Stimulated activated naive B cell treated with anti-CD40 and anti-IgM and Interleukin-4, amounts not matched to agents 10 μg/mL and 1 μg/mL and 100 μg/mL, for 72 hours (primary cell): ENCODE data around the gene TNKS1BP1.

Source experiments
- ATAC-seq, 2 donors: fragments of 150-1000 bp; cut with Tn5 transposase; replicated peaks; 2 replicates each; pipeline ENCODE4 v1.10.0; 2021; ENCODE audit warnings: moderate library complexity in 1 of 2
- DNase-seq: peaks from one replicate; pipeline ENCODE4 v3.0.0; 2021
- H3K27ac Mint-ChIP-seq: one replicate; pipeline ENCODE4 v1.8.0; 2022; ENCODE audit warnings: mild to moderate bottlenecking, mixed read lengths
- H3K27me3 Mint-ChIP-seq, 2 donors: one replicate each; pipeline ENCODE4 v1.8.0; 2022; ENCODE audit warnings: mixed read lengths in 2 of 2
- H3K36me3 Mint-ChIP-seq, 2 donors: one replicate each; pipeline ENCODE4 v1.8.0; 2022; ENCODE audit warnings: mixed read lengths in 2 of 2, mild to moderate bottlenecking in 1 of 2
- H3K4me1 Mint-ChIP-seq, 2 donors: one replicate each; pipeline ENCODE4 v1.8.0; 2022; ENCODE audit warnings: mixed read lengths in 2 of 2, mild to moderate bottlenecking in 1 of 2
- H3K4me3 Mint-ChIP-seq, 2 donors: one replicate each; pipeline ENCODE4 v1.8.0; 2022; ENCODE audit warnings: mild to moderate bottlenecking in 2 of 2, mixed read lengths in 2 of 2, moderate library complexity in 1 of 2
- H3K9me3 Mint-ChIP-seq, 2 donors: one replicate each; pipeline ENCODE4 v1.8.0; 2022; ENCODE audit warnings: mixed read lengths in 2 of 2, mild to moderate bottlenecking in 1 of 2

The TNKS1BP1 gene

DNA sequence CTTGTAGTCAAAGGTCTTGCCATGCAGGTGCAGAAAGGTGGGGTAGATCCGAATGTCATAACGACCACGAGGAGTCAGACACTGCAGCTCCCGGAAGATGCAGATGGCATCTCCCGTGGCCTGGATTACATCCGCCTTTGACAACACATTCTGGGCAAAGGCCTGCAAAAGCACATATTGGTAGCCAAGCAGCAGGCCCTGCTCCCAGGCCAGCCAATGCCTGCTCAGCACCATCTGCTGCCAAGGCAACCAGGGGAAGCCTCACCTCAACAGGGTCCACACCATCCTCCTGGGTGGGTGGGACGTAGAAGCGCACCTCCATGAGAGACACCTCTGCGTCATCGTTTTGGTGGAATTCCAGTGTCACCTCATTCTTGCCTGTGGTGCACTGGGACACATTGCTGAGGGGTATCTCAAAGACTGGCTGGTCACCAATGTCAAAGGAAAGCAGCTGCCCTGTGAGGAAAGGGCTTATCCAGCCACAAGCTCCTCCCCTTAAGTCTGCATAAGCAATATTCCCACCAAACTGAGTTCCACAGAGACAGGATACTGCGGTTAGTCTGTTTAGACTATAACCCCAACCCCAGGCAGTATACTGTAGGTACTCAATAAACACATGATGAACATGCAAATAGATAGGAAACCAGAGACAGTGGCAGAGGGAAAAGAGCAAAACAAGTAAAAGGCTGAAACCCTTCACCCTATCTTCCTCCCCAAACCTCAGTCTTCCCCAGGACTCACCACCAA lies 8.1 kb upstream of the TNKS1BP1 start:
- H3K4me3 Mint-ChIP-seq, result no peak overlapping the region
- H3K4me1 Mint-ChIP-seq, result peaks cover 41 to 42% of the 10 kb centered on the region in 2 donors
- no peaks in the 10 kb centered on the region for H3K27me3 Mint-ChIP-seq
- DNase-seq (no peak), ATAC-seq (no peak)
- no peaks in the 10 kb centered on the region for H3K9me3 Mint-ChIP-seq
- peaks cover 41 to 66% of the 10 kb centered on the region in 2 donors for H3K36me3 Mint-ChIP-seq
- H3K27ac Mint-ChIP-seq, result no peak overlapping the region

GRCh38 chr11:57331720-57332119 lies 7.0 kb upstream of the TNKS1BP1 start:
- Mint-ChIP-seq H3K4me1 (peaks cover 44 to 46% of the 10 kb centered on the region in 2 donors), H3K27me3 (no peaks in the 10 kb centered on the region), H3K36me3 (peaks cover 50 to 78% of the 10 kb centered on the region in 2 donors), H3K27ac (no peak overlapping the region), H3K4me3 (no peak overlapping the region), H3K9me3 (no peaks in the 10 kb centered on the region)
- DNase-seq (no peak), ATAC-seq (no peak)

GRCh38 chr11:57330029-57330428 lies 5.3 kb upstream of the TNKS1BP1 start:
- Mint-ChIP-seq H3K4me3 (peak overlapping the region in 1 of 2 donors; percentile 28), H3K27me3 (no peaks in the 10 kb centered on the region), H3K27ac (peak overlapping the region; percentile 33), H3K4me1 (peaks cover 48 to 54% of the 10 kb centered on the region in 2 donors), H3K36me3 (peaks cover 60 to 91% of the 10 kb centered on the region in 2 donors), H3K9me3 (no peaks in the 10 kb centered on the region)
- DNase-seq (no peak), ATAC-seq (peak in 1 of 2 donors; percentile 32)

DNA sequence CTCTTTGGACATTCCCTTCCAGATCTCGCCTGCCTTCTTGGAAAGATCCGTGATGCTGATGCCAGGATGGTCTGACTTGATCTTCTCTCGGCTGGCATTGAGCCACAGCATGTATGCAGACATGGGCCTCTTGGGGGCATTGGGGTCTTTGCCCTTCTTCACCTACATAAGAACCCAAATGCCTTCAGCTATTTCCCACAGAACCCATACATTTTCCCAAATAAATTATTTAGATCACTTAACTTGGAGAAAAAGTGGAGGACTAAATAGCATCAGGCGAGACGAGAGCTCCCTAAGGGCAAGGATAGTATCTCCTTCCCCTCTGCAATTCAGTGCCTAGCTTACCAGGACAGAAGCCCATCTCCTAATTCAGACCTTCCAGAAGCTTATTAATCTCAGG lies 3.0 kb upstream of the TNKS1BP1 start:
- ATAC-seq (no peak), DNase-seq (no peak)
- no peak overlapping the region for H3K4me3 Mint-ChIP-seq
- H3K4me1 Mint-ChIP-seq, result peaks cover 48 to 53% of the 10 kb centered on the region in 2 donors
- H3K36me3 Mint-ChIP-seq, result peaks cover 47 to 72% of the 10 kb centered on the region in 2 donors
- H3K27ac Mint-ChIP-seq, result peak overlapping the region; percentile 3
- no peaks in the 10 kb centered on the region for H3K9me3 Mint-ChIP-seq
- no peaks in the 10 kb centered on the region for H3K27me3 Mint-ChIP-seq

DNA sequence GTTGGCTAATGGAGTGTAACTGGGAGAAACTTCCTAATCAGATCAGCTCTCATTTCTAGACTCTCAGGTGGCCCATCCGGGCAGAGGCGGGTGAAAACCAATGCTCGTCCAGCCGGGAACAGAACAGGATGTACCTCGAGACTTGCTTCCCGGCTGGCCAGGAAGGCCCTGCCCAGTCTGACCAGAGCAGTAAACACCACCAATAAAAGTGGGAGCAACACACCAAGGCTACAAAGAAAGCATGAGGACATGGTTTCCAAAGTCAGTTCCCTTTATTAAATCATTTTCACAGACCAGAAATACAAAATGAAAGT lies 940 bp upstream of the TNKS1BP1 start:
- Mint-ChIP-seq H3K4me3 (peak overlapping the region; percentile 82 to 89), H3K36me3 (peaks cover 40 to 53% of the 10 kb centered on the region in 2 donors), H3K9me3 (no peaks in the 10 kb centered on the region), H3K4me1 (peaks cover 47 to 55% of the 10 kb centered on the region in 2 donors), H3K27me3 (no peaks in the 10 kb centered on the region), H3K27ac (peak overlapping the region; percentile 98)
- ATAC-seq (no peak), DNase-seq (no peak)

DNA sequence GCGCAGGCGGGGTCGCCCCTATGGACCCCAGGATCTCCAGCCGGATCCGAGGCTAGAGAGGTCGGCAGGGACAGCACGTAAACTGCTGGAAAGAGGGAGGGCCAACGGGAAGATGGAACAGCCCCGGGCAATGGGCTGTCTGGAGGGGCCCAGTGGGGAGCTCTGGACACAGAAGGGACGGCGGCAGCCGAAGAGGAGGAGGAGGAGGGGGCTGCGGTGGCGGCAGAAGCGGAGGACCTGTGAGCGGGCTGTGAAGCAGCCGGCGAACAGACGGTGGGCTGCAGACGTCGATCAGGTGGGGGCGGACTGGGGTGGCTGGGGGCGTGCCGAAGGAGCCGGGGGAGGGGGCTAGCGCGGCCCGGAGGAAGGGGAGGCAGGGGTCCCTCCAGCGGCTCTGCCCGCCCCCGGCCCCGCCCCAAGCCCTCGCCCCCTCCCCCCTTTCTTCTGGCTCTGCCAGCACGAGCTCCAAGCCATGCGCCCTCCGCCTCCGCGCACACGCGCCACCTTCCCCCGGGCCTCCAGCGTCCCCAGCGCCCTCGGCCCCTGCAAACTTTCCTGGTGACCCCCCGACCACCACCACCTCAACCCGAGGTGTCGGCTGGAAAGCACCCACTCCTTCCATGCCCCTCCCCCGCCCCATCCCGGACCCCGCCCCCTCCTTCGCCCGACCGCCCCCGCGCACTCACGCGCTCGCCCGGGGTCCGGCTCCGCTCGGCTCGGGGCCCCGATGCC lies 432 bp downstream of the TNKS1BP1 start:
- H3K4me1 Mint-ChIP-seq, result peaks cover 36 to 43% of the 10 kb centered on the region in 2 donors
- H3K4me3 Mint-ChIP-seq, result peak overlapping the region; percentile 90 to 91
- DNase-seq (peak; percentile 15), ATAC-seq (peak; percentile 17)
- no peaks in the 10 kb centered on the region for H3K9me3 Mint-ChIP-seq
- peaks cover 30 to 40% of the 10 kb centered on the region in 2 donors for H3K36me3 Mint-ChIP-seq
- H3K27me3 Mint-ChIP-seq, result no peaks in the 10 kb centered on the region
- peak overlapping the region; percentile 83 for H3K27ac Mint-ChIP-seq

DNA sequence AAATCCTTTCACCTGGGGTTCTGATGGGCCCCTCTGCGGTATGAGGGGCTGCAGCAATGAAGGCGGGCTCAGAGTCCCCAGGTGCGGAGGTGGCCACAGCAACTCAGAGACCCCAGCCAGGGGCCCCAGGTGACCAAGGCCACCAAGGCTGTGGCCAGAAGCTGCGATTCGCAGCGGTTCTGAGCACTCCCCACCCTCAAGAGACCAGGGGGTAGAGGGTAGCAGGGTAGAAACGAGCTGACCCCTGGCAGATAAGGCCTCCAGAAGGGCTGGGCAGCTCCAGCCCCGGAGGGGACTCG lies 948 bp downstream of the TNKS1BP1 start:
- no peak for ATAC-seq
- Mint-ChIP-seq H3K36me3 (peaks cover 32 to 39% of the 10 kb centered on the region in 2 donors), H3K4me3 (peak overlapping the region; percentile 90 to 91)

DNA sequence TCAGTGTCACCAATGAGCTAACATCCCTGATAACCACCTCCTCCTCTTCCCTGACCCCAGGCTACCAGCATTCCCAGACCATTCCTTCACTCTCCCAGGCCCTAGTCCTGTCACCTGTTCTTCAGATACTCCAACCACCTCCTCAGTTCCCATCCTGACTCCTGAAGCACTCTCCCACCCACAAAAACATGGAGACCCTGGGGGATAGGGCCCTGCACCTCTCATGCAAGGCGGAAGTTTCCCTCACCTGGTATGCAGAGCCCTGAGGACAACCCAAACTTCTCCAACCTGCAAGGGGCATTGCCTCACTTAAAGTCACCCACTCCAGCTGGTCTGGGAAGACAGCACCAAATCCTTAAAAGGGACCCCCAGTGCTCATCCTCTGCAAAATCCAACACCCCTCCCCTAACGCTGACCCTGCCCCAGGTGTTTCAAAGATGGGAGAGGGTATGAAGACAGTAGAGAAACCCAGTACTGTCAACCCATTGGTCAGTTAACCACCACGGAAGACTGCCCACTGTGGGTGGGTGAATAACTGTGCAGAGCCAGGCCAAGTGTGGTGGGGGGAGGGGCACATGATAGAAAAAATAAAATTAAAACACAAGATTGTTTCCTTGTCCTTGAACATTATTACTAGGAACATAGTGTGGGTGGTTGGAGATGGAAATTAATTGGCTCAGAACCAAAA lies 1.4 kb downstream of the TNKS1BP1 start:
- H3K4me1 Mint-ChIP-seq, result peaks cover 37 to 43% of the 10 kb centered on the region in 2 donors
- no peak for ATAC-seq
- peaks cover 27 to 34% of the 10 kb centered on the region in 2 donors for H3K36me3 Mint-ChIP-seq
- no peak for DNase-seq
- peak overlapping the region; percentile 76 for H3K27ac Mint-ChIP-seq
- peak overlapping the region; percentile 90 to 91 for H3K4me3 Mint-ChIP-seq
- no peaks in the 10 kb centered on the region for H3K9me3 Mint-ChIP-seq
- no peaks in the 10 kb centered on the region for H3K27me3 Mint-ChIP-seq

More for the DNA sequence above, 948 bp downstream of the TNKS1BP1 start:
- Mint-ChIP-seq H3K27me3 (no peaks in the 10 kb centered on the region), H3K27ac (peak overlapping the region; percentile 76), H3K4me1 (peaks cover 38 to 43% of the 10 kb centered on the region in 2 donors), H3K9me3 (no peaks in the 10 kb centered on the region)
- DNase-seq, result no peak

- ATAC-seq, result no peak
- no peak overlapping the region for H3K27ac Mint-ChIP-seq
These were observed 2.2 kb downstream of the TNKS1BP1 start for GRCh38 chr11:57322256-57323166.

DNA sequence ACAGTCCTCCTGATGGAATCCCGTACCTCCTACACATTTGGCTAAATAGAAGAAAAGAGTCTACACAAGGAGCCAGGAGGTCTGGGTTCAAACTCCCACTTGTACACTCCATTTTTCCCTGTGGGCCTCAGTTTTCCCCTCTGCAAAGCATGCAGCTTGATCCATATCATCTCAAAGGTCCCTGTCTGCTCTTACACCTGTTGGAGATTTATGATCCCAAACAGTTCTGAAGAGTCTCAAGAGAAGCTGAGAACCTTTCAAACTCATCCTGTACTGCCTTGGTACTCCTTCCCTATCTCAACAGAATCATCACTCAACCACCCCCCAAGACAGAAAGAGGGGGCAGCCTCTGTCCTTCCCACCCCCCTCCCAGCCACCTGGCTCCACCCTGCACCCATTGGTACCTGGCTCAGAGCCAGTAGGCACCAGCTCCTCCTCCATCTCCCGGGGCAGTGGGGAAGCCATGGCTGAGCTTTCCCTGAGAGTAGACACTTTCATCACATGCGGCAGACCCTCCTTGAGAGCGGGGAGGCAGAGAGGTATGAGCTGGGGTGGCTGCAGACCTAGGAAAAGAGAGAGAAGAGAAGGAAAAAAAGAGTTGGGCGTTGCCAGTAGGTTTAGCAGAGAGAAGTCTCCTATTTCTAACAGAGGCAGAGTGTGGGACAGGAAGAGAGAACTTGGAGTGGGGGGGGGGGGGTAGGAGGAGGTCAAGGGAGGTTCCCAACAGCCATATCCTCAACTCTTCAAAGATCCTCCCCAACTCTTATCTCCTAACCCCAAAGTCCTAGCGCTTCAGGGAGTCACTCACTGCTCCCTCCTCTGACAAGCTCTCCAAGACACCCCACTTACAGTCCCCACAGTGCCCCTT lies 3.1 kb downstream of the TNKS1BP1 start:
- H3K27me3 Mint-ChIP-seq, result no peaks in the 10 kb centered on the region
- no peak for DNase-seq
- no peak overlapping the region for H3K27ac Mint-ChIP-seq
- no peak for ATAC-seq
- no peak overlapping the region for H3K4me3 Mint-ChIP-seq
- H3K36me3 Mint-ChIP-seq, result peaks cover 14 to 17% of the 10 kb centered on the region in 2 donors
- peaks cover 32 to 39% of the 10 kb centered on the region in 2 donors for H3K4me1 Mint-ChIP-seq
- no peaks in the 10 kb centered on the region for H3K9me3 Mint-ChIP-seq

More at GRCh38 chr11:57322256-57323166, 2.2 kb downstream of the TNKS1BP1 start:
- Mint-ChIP-seq H3K4me3 (peak overlapping the region in 1 of 2 donors; percentile 27), H3K36me3 (peaks cover 22 to 26% of the 10 kb centered on the region in 2 donors), H3K4me1 (peaks cover 35 to 43% of the 10 kb centered on the region in 2 donors), H3K27me3 (no peaks in the 10 kb centered on the region), H3K9me3 (no peaks in the 10 kb centered on the region)
- DNase-seq, result no peak

- H3K27me3 Mint-ChIP-seq, result no peaks in the 10 kb centered on the region
- H3K9me3 Mint-ChIP-seq, result no peaks in the 10 kb centered on the region
- H3K36me3 Mint-ChIP-seq, result peaks cover 9 to 10% of the 10 kb centered on the region in 2 donors
- no peak overlapping the region for H3K27ac Mint-ChIP-seq
- no peak overlapping the region for H3K4me3 Mint-ChIP-seq
- ATAC-seq, result no peak
- no peak for DNase-seq
- H3K4me1 Mint-ChIP-seq, result peaks cover 25 to 32% of the 10 kb centered on the region in 2 donors
These were observed 3.9 kb downstream of the TNKS1BP1 start for GRCh38 chr11:57320719-57321387.

GRCh38 chr11:57320067-57320718 lies 4.6 kb downstream of the TNKS1BP1 start:
- H3K27ac Mint-ChIP-seq, result no peak overlapping the region
- no peak for DNase-seq
- ATAC-seq, result no peak
- H3K36me3 Mint-ChIP-seq, result peaks cover 4 to 6% of the 10 kb centered on the region in 2 donors
- peaks cover 18 to 25% of the 10 kb centered on the region in 2 donors for H3K4me1 Mint-ChIP-seq
- H3K4me3 Mint-ChIP-seq, result no peak overlapping the region
- no peaks in the 10 kb centered on the region for H3K9me3 Mint-ChIP-seq
- no peaks in the 10 kb centered on the region for H3K27me3 Mint-ChIP-seq
